Type B pancreatic cell (in vitro differentiated cells): ENCODE measurements around the gene NCCRP1. TPM values are rescaled to one million over a fixed set of nuclear protein-coding genes. Genes with fewer than 3 reads are reported as not detected.

ENCODE experiments used
- DNase-seq: peaks from one replicate; pipeline ENCODE4 v3.0.0; 2021; ENCODE audit warnings: mixed read lengths; ENCODE audit not compliant: unreplicated experiment; ENCODE audit errors: extremely low spot score
- H3K27ac Mint-ChIP-seq: 2 replicates; pipeline ENCODE4 v1.8.0; 2021; ENCODE audit warnings: mild to moderate bottlenecking, mixed read lengths
- H3K27me3 Mint-ChIP-seq: 2 replicates; pipeline ENCODE4 v1.8.0; 2021; ENCODE audit warnings: mixed read lengths
- H3K36me3 Mint-ChIP-seq: 2 replicates; pipeline ENCODE4 v1.8.0; 2021; ENCODE audit warnings: mixed read lengths
- H3K4me1 Mint-ChIP-seq: one replicate; pipeline ENCODE4 v1.8.0; 2021; ENCODE audit warnings: mixed read lengths; ENCODE audit not compliant: unreplicated experiment
- H3K4me3 Mint-ChIP-seq: 2 replicates; pipeline ENCODE4 v1.8.0; 2021; ENCODE audit warnings: mild to moderate bottlenecking, mixed read lengths
- H3K9me3 Mint-ChIP-seq: 2 replicates; pipeline ENCODE4 v1.8.0; 2021; ENCODE audit warnings: mixed read lengths
- total RNA-seq: library from RNA; stranded (reverse); gene quantifications from 2 replicates; pipeline ENCODE4 v1.2.1, GENCODE V29; 2021; ENCODE audit warnings: low replicate concordance
- TF ChIP-seq, protein P1 (sequence below): fragments of 200-600 bp; sonication (generic); conservative IDR thresholded peaks from 2 replicates; pipeline ENCODE4 v1.5.0; 2021; ENCODE audit warnings: antibody characterized with exemption, mild to moderate bottlenecking

The NCCRP1 gene
- total RNA-seq, 1 donor from 2014 or later, result 19.0 TPM

DNA sequence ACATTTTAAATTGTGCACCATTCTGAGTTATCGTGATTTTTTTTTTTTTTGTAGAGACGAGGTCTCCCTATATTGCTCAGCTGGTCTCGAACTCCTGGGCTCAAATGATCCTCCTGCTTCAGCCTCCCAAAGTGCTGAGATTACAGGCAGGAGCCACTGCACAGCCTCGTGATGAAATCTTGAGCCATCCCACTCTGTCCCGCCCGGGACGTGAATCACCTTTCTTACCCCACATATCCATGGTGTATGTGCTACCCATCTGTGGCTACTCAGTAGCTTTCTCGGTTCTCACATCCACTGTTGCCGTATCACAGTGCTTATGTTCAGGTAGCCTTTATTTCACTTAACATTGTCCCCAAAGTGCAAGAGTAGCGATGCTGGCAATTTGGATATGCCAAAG lies 44.7 kb upstream of the NCCRP1 start:
- TF ChIP-seq, protein P1, sequence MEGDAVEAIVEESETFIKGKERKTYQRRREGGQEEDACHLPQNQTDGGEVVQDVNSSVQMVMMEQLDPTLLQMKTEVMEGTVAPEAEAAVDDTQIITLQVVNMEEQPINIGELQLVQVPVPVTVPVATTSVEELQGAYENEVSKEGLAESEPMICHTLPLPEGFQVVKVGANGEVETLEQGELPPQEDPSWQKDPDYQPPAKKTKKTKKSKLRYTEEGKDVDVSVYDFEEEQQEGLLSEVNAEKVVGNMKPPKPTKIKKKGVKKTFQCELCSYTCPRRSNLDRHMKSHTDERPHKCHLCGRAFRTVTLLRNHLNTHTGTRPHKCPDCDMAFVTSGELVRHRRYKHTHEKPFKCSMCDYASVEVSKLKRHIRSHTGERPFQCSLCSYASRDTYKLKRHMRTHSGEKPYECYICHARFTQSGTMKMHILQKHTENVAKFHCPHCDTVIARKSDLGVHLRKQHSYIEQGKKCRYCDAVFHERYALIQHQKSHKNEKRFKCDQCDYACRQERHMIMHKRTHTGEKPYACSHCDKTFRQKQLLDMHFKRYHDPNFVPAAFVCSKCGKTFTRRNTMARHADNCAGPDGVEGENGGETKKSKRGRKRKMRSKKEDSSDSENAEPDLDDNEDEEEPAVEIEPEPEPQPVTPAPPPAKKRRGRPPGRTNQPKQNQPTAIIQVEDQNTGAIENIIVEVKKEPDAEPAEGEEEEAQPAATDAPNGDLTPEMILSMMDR, result no peak
- Mint-ChIP-seq H3K4me3 (peak overlapping the region; percentile 61), H3K27ac (peak overlapping the region; percentile 91), H3K9me3 (peaks cover 5% of the 10 kb centered on the region), H3K4me1 (peaks cover 38% of the 10 kb centered on the region), H3K27me3 (no peaks in the 10 kb centered on the region), H3K36me3 (peaks cover 23% of the 10 kb centered on the region)
- DNase-seq, result no peak

DNA sequence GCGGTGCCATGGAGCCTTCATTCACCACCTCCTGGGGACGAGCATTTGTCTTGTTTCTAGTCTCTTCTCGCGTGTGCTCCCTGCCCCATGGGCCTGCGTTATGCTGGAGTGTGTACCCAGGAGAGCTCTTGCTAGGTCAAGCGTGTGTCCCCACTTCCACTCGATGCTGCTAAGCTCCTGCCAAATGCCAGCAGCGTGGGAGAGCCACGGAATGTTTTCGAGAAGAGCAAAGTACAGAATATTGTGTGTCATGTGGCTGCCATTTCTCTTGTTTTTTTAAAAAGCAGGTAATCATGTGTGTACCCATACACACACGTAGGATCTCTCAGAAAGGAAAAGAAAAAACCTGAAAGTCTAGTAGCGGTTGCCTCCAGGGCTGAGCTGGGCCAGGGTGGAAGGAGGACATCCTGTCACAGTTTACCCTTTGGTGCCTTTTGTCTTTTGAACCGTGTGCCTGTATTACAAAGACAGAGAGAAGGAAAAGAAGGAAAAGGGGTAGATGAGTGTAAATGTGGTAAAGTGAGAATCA lies 42.6 kb upstream of the NCCRP1 start:
- peaks cover 59% of the 10 kb centered on the region for H3K4me1 Mint-ChIP-seq
- no peak for DNase-seq

DNA sequence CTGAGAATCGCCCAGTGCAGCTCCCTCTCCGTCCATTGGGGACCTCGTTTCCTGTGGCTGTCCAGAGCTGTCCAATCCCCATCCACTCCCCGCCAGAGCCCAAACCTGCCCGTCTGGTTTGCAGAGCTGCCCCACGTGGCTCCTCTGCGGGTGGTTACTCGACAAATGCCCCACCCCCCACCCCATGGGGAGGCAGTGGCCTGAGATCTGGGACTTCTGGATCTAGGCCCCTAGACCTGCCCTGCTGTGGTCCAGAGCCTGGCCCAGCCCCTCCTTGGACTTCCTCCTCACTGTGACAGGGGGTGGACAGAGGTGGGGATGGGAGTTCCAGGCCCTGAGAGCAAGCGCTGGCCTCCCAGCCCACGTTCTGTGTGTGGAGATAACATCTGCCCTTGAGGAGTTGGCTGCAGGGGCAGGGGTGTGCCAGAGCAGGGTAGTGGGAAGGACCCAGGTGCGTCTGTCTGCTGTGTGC lies 42.1 kb upstream of the NCCRP1 start:
- DNase-seq, result no peak
- Mint-ChIP-seq H3K4me3 (peak overlapping the region; percentile 87), H3K27me3 (no peaks in the 10 kb centered on the region), H3K27ac (peak overlapping the region; percentile 99), H3K36me3 (peaks cover 12% of the 10 kb centered on the region), H3K9me3 (peaks cover 5% of the 10 kb centered on the region), H3K4me1 (peaks cover 59% of the 10 kb centered on the region)
- TF ChIP-seq, protein P1, result no peak

More for the DNA sequence above, 42.6 kb upstream of the NCCRP1 start:
- Mint-ChIP-seq H3K36me3 (peaks cover 12% of the 10 kb centered on the region), H3K27ac (peak overlapping the region; percentile 99), H3K9me3 (peaks cover 5% of the 10 kb centered on the region), H3K27me3 (no peaks in the 10 kb centered on the region), H3K4me3 (peak overlapping the region; percentile 87)
- TF ChIP-seq, protein P1, result no peak

DNA sequence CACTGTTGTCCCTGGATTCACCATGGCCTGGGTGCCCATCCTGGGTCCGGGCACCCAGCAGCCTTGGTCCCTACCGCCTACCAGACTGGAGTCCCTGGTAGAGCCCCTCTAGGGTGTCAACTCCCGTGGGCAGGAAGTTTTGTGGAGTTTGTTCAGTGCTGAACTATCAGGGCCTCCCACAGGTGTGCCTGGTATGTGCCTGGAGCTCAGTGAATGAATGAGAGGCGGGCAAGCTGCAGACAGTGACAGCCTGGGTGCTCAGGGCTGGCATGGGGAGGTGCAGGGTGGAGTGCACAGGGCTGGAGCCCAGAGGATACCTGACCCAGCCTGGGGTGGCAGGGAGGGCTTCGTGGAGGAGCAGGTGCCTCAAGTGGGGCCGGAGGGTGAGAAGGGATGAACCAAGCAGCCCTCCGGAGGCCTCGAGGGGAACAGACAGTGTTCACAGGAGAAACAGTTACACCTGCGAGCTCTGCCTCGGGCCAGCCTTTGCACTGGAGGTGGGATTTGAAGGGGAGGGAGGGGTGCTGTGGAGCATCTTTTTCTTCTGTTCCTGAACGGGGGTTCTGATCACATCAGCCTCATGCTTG lies 41.6 kb upstream of the NCCRP1 start:
- Mint-ChIP-seq H3K9me3 (peaks cover 5% of the 10 kb centered on the region), H3K27ac (peak overlapping the region; percentile 99), H3K27me3 (no peaks in the 10 kb centered on the region), H3K4me1 (peaks cover 61% of the 10 kb centered on the region), H3K36me3 (peaks cover 12% of the 10 kb centered on the region), H3K4me3 (peak overlapping the region; percentile 87)
- DNase-seq, result no peak
- TF ChIP-seq, protein P1, result no peak

DNA sequence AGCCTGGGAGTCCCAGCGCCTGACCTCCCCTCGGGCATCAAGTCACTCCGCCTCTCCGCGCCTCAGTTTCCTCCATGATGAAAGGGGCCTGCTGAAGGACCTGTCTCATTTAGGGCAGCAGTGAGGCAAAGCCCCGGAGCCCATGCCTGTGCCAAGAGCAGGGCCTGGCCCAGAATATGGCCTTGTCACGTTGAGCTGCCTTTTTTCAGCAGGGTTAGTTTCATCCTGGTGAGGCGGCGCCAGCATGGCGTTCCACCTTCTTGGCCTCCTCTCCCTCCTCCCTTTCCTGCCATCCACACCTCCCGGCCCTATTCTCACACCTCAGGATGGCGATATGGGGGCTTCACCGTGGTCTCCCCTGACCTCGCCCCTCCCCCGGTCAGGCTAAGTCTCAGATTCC lies 41.0 kb upstream of the NCCRP1 start:
- H3K27me3 Mint-ChIP-seq, result no peaks in the 10 kb centered on the region
- peaks cover 65% of the 10 kb centered on the region for H3K4me1 Mint-ChIP-seq
- TF ChIP-seq, protein P1, result no peak
- peaks cover 5% of the 10 kb centered on the region for H3K9me3 Mint-ChIP-seq
- no peak overlapping the region for H3K4me3 Mint-ChIP-seq
- DNase-seq, result no peak
- peak overlapping the region; percentile 99 for H3K27ac Mint-ChIP-seq
- H3K36me3 Mint-ChIP-seq, result peaks cover 12% of the 10 kb centered on the region
